Activated CD4-positive, alpha-beta T cell treated with anti-CD3 and anti-CD28 coated beads, Interleukin-10, Interleukin-2, amounts not matched to agents 100 ng/mL and 50 ng/mL, durations not matched to agents 16 hours and 8 hours (primary cell): ENCODE data around the gene CCDC69.

Experiments
- DNase-seq: peaks from one replicate; pipeline ENCODE4 v3.0.0-alpha.2; 2020

CCDC69 gene

DNA sequence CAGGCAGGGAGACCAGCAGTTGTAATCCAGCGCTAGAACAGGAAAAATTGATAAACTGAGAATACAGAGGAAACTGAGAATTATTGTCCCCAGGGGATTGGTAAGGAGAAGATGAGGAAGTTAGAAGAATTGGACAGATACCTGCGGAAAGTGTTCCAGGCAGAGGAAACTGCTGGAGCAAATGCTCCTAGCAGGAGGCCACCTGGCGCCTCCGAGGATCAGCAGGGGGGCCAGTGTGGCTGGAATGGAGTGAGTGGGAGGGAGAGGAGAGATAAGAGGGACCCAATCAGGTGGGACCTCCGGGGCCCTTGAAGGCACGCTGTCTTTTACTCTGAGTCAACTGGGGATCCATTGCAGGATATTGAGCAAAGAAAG lies 65.6 kb downstream of the CCDC69 start:
- peak; percentile 34 for DNase-seq

DNA sequence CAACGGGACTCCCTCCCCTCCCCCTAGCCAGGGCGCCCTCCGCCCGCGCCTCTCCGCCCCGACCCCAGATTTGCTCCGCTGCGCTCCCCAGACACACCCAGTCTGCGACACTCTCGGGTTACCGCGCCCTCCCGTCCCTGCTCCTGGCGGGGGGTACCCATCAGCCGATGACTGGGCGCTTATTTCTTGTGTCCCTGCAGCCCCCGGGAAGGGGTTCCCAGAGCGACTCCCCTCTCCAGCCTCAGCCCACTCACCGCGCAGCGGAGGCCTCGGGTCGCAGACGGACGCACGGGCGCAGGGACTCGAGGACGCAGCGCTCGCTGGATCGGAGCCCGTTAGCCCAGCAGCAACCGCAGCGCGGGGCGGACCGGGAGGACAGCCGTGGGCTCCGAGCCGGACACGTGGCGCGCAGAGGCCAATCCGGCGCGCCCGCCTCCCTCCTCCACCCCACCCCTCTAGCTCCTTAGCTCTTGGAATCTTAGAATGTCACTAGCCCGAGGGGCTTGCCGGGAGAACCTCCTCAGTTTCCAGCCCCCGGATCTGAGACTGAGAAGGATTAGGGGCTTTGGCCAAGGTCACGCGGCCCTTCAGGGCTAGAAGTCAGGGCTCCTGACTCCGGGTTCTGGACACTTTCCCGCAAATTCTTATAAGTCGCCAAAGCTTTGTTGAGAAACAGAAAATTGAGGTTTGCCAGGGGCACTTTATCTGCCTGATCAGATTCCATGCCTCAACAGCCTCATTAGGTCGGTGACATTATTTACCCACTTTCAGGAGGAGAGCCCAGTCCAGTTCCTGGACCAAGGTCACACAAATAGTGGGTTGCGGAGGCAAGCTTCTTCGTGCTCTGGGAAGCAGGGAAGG lies 66.2 kb downstream of the CCDC69 start, which contains the start of gene ANXA6:
TSS of gene ANXA6 (minus strand) at position 354 of the 861 bp plus-strand sequence. CDS start 9,878 bp downstream, outside the sequence.
- peak; percentile 81 for DNase-seq

DNA sequence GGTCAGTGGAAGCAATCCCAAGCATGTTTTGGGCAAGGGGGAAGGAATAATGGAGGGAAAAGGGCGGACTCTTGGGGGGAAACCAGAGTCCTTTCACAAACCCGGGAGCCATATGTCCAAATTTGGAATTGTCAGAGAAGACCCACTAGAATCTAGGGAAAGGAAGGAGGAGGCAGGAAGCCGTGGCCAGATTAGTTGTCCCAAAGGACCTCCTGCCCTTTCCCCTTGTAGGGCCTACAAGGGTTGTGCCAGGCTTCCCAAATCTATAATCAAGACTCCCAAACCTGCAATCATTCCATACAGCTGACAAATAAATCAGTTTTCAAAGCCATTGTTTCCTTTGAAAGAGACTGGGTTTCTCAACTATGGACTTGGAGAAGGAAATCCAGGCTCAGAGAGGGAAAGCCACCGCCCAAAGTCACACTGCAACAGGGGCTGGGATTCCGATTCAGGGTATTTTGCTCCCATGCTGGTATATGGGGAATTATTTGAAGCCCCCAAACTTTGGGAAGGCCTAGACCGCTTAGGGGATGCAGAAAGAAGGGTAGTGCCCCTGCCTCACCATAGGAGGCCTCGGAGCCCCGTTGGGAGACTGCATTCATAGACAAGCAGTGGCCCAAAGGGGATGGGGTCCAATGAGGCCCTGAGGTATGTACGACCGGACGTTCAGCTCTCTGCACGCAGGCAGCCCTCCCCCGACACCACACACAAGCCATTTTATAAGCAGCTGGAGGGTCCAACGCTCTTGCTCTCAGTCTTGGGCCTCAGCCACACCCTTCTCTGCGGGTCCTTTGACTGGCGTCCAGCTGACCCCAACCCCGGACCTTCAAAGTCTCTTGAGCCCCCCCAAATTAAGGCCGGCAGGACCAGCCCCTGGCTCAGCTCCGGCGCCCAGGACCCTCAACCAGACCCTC lies 67.1 kb downstream of the CCDC69 start:
- peak; percentile 69 for DNase-seq

DNA sequence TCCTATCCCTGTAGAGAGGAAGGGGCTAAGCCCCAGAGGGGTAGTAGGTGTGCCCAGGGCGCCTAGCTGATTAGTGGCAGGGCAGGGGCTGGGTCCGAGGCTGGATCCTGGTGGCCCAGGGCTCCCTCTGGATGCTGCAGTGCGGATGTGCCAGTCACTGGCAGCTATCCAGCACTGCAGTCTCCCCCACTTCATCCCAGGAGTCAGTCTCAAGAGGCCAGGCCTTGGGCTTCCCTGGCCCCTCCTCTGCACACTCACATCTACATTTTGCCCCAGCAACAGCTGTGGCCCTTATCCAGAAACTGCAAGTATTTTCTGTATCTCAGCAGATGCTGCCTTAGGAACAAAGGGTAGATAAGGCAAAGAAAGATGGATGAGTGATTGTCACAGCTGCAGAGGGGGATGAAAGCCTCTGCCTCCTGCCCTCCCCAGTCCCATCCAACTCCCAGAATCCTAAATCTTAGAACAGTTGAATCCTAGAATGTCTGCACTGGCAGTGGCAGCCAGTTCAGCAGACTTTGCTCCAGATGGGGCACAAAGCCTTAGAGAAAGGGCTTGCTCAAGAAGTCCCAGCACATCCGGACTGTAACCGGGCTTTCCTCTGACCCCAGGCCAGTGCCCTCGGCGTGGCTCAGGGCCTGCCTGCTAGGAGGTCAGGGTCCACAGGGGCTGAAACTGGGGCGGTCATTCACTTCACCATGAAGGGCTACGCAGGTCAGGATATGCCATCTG lies 68.0 kb downstream of the CCDC69 start:
- DNase-seq: peak; percentile 48

DNA sequence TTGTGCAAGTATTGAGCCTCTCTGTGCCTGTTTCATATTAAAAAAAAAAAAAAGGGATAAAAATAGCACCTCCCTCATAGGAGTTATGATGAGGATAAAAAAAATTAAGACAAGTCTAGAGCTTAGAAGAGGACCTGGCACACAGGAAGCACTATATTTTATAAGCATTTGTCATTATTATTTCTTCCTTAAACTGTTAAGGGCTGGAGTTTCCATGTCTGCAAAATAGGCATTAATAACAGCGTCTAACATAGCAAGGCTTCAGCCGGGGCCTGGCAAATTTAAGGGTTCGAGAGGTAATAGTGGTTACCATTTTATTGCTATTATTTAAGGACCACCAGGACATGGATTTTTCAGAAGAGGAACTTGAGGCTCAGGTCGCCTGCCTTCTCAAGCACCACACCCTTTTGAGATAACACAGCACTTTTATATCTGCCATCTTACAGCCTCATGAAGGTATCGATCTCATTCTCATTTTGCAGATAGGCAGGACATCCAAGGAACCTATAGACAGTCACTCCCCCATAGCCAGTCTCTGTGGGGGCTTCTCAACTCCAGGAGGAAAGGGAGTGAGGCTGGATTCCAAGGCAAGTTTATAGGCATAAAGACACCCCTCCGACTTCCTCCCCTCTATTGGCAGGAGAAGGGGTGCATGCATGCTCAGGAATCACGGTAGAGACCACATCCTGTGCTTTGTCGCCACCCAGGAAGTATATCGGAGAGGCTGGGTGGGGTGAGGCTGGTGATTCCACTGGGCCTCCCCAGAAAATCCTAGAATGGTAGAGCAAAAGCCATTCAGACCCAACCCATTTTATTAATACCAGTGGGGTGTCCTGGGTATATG lies 68.7 kb downstream of the CCDC69 start:
- peak; percentile 84 for DNase-seq

DNA sequence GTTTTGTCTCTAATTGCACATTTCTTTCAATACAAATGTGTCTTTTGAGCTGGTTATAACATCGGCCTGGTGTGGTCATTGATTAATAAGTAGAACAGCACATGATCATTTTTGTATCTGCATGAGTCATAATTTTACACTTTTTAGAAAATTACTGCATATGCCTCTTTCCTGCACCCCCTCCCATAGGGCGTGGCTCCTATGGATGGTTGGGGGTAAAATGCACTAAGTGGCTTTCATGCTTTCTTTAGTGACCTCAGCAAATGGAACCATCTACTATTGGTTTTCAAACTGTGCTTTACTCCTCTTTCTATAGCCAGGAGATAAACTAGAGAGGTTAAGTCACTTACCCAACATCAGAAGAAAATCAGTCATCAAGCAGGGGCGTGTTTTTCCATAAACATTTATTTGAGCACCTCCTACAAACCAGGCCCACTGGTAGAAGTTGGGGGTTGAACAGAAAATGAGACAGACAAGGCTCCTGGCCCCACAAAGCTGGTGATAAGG lies 70.1 kb downstream of the CCDC69 start:
- DNase-seq: peak; percentile 88

DNA sequence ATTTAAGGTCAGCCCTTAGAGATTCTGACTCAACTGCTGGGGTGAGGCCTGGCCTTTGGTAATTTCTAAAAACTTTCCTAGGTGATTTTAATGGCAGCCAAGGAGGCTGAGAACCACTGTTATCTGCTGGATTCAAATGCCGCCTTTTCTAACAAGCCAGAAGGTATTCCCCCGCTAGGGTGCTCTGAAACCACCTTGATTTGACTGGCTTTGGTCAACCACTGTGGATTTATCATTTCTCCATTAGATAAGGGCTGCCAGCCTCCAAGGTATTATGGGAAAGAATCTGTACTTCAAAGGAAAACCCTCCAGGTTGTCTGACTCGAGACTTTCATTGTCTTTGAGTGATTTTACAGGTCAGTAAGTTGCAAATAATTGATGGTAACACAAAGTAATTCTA lies 70.6 kb downstream of the CCDC69 start:
- DNase-seq: peak; percentile 67

DNA sequence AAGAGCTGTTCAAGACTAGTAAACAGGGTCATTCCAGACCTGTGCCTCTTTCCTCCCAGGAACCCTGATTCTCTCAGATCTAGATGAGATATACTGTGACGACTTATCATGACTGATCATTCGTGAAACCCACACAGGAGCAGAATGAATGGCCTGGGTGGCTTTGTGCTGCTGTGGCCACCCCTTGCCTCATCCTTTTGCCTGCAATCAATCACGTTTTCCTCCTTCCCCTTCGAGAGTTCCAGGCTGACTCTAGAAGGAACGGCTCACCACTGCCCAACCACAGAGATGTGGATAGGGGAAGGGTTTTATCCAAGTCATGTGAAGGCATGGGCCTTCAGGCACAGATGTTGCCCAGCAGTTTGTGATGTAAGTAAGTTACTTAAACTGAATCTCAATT lies 72.1 kb downstream of the CCDC69 start:
- peak; percentile 93 for DNase-seq

DNA sequence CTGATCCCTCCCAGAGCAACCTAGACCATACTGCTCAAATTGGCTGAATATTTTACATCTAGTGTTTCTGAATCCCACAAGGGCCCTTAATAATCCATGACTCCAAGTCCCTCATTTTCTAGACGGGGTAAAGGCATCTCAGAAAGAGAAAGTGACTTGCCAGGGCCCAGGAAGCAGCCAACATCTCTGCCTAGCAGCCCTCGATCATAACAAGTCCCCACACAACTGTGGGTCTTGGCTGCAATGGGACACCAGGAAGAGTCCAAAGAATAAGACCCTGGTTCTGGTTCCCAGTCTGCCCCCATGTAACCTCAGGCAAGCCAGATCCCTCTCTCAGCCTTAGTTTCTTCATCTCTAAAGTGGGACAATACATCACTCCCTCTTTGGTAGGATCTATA lies 72.6 kb downstream of the CCDC69 start:
- DNase-seq: no peak

DNA sequence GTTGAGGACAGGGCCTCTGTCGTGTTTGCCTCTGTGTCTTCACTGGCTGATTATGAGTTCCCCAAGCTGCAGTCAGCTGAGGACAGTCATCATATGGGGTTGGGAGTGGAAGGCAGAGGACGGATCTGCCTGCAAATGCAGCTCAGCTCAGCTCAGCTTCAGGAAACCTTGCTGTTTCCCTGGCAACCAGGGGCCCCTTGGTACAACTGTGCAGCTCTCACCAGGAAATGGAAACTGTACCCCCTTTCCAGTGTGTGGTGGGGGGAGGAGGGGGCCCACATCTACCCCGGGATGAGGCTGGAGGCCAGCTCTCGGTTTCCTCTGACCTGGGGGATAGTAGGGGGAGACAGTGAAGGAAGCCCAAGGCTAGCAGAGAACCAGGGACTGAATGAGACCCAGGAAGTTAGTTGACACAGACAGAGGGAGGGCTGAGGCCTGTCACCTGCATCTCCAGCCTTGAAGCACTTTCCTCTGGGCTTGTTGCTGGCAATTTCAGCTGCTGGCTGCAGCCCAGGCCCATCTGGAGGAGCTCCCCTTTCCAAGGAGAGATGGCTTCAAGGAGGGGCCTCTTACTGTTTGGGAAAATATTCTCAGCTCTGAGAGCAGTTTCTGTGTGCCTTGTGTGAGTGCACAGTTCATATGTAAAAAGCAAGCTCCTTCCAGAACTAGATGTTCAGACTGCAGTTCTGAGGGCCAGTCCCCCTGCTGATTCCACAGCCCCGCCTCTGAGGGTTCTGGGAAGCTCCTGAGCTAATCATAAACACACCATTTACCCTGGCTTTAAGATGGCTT lies 73.2 kb downstream of the CCDC69 start:
- DNase-seq: peak; percentile 91

DNA sequence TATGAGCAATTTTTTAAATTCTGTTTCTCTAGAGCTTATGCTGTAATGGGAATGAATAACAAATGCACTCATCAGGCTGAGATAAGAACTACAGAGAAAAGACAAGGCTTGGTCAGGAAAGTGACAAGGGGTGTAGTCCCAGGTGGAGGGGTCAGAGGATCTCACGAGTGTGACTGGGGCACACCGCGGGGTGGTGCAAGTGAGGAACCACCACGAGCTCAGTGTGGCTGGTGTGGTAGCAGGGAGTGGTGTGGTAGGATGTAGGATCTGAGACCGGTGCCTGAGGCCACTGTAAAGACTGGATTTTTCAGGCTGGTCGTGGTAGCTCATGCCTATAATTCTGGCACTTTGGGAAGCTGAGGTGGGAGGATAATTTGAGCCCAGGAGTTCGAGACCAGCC lies 75.3 kb downstream of the CCDC69 start:
- DNase-seq: peak; percentile 40

DNA sequence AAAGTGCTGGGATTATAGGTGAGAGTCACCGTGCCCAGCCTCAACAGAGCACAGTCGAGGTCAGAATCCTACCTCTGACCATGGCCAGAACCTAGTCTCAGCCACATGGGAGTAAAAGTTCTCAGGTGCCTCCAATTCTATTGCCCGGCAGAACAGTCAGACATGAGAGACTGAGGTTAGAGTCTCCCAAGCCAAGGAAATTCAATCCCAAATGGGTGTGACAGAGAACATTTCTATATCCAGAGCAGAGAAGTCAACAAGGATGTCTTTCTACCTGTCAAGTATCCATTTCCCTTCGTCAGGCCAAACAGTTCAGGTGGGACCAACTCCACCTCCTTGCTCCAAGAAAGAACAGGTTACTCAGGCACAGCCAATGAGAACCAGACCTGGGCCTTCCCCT lies 76.9 kb downstream of the CCDC69 start:
- no peak for DNase-seq

DNA sequence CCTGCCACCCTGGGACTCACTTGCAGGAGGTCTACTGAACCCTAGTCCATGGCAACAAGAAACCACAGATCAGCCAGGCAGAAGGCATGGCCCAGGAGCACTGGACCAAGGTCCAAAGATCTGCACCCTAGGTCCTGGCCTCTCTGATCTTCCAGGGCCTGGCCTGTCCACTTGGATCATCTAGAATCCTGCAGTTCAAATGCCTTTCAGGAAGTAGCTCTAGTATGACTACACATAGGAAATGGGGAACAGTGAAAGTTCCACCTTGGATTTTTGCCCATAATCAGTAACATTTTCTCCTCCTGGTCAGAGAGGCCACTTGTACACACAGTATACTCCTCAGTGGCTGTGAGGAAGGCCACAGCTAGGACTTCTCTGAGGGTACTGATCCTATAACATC lies 77.8 kb downstream of the CCDC69 start:
- DNase-seq: no peak

DNA sequence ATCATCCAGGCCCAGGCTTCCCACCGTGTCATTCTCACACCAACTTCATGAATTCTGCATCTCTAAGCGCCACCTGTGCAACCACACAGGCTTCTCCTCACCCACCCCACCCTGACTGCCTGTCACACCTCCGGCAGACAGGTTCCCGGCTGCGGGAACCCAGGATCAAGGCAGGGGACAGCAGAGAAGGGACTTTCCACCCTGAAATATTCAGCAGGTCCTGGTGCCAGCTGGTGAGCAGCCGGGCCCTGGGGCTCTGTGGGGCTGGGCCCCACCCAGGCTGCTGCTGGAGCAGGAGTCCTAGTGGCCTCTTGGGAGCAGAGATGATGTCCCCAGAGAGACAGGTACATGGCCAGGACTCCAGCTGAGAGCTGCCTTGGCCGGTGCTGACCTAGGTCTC lies 79.0 kb downstream of the CCDC69 start:
- DNase-seq: no peak

DNA sequence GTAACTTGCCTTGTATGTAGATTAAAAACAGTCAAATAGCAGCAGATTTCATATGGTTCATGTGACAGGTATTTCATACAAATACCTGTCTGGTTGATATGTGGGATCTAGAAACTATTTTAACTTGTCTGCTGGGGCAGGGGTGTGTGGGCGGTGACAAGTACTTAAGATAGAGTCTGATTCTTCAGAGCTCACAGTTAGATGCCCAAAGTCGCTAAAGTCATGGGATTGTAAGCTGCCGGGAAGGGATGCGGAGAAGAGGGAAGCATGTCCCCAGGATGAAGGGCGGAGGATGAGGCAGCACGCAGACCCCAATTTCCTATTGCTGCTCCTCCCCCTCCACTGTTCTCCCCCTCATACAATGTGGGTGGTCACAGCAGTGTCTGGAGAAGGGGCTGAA lies 79.6 kb downstream of the CCDC69 start:
- DNase-seq: no peak

DNA sequence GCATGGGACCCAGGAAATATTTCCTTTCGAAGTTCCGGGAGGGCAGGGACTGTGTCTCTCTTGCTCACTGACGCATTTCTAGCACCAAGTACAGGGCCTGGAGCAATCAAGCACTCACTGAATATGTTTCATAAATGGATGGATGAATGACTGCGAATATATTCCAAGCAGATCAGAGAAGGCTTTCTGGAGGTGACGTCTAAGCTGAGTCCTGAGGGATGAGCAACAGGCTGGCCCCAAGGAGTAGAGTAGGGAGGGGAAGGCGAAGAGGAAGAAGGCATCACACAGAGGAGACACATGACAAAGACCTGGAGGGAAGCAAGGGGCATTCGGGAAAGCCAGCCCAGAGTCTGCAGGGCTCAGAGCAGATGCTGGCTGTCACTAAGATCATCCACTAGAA lies 80.2 kb downstream of the CCDC69 start:
- DNase-seq: no peak

DNA sequence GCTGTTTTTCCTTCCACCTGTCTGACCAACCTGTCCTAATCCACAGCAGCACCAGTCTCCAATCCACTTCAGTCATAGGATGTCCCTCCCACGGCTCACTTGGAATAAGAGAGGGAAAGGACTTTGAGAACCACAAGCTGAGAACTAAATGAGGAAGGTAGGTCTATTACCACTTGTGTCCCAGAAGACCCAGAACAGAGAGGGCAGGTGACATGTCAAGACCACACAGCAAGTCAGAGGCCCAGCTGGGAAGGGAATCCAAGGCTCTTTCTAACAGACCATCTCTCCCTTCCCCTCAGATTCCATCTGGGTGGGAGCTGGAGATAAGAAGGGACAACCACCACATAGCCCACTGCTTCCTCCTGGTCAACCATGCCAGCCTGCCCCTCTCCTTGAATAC lies 81.0 kb downstream of the CCDC69 start:
- DNase-seq: no peak

DNA sequence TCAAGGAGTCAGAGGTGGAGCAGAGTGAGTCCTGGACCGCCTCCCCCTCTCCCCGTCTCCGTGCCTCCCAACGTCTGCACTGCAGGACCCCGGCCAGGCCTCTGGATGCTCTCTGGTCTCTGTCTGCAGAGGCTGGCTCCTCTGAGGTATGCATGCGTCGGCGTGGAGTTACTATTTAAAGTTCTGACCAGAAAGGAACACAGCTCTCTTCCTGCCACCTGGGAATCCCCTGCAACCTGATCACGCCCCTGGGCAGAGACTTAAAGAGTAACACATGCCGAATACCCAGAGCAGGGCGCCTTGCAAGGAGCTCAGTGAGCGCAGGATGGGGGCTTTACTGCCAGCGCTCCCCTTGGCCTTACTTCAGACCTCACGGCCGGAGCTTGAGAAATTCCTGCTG lies 82.4 kb downstream of the CCDC69 start:
- DNase-seq: peak; percentile 79

DNA sequence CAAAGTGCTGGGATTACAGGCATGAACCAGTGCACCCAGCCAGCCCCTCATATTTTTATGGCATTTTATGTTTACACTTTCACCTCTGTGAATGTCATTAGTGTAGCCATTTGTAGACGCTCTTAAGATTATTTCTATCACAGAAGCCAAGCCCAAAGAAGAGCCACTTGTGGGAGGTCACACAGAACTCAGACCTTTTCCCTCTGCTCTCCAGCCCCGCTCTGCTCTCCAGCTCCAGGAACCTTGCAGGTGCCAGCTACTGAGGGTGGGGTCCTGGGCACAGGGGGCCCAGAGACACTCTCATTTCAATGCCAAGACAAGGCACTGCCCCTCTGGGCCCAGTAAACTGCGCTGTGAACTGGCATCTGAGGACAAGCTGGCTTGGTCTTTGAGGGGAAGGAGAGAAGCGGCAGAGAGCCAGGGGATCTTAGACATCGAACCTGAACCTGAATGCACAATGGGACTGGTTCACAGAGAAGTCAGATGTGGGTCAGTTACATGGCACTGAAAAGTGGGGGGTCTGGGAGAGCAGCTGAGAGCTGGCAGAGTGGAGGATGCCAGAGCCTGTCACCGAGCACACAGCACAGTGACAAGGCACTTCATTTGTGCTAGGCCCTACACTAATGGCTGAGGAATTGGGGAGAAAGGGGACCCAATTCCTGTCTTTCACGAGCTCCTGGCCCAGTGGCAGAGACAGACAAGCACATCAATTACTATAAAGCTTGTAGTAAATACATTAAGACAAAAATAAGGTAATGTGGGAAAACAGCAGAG lies 83.0 kb downstream of the CCDC69 start:
- DNase-seq: no peak

DNA sequence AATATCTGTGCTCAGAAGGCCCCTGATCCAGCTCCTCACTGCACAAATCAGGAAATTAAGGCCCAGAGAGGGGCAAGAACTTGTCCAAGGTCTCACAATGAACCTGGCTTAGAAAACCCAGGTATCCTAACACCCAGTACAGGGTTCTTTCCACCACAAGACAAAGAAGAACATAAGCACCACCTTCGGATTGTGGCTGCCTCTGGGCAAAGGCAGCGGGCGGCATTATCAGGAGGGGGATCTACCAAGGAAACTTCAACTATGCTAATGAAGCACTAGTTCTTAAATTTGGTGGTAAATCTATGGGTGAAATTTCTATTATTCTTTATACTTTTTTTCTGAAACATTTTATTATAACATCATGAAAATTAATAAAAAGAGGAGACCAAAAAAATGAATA lies 84.2 kb downstream of the CCDC69 start:
- DNase-seq: no peak
